ENCODE results near the gene DMXL2.
"Not testable (repeated sequence)": the region's sequence is repeated elsewhere in the genome, so short reads cannot be mapped to it uniquely, and the experiment has no call there.

DMXL2 gene

DNA sequence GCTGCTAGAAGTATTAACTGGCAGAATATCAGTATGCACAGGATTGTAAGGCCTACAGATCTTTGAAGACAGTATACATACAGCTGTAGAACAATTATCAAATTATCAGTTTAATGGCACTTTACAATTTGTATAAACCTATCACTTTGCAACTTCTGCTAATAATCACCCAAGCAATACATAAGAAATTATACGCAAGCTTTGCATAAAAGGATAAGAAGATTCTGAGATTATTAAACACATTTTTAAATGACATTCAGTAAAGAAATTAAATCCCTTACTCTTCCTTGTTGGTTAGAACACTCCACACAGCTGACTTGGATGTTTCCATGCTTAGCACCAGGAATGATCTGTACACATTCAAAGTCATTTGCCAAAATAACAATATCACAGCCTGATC is 46.8 kb downstream of the DMXL2 start:
- Mint-ChIP-seq H3K4me1 (ENCODE audit: low read depth) (no peaks in the 10 kb centered on the region), H3K4me3 (no peak overlapping the region), H3K9me3 (ENCODE audit: low read depth) (peaks cover 4% of the 10 kb centered on the region), H3K27me3 (no peaks in the 10 kb centered on the region), H3K27ac (no peak overlapping the region), H3K36me3 (peaks cover 6% of the 10 kb centered on the region)

DNA sequence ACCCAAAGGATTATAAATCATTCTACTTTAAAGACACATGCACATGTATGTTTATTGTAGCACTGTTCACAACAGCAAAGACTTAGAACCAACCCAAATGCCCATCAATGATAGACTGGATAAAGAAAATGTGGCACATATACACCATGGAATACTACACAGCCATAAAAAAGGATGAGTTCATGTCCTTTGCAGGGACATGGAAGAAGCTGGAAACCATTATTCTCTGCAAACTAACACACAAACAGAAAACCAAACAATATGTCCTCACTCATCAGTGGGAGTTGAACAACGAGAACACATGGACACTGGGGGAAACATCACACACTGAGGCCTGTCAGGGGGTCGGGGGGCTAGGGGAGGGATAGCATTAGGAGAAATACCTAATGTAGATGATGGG is 49.2 kb downstream of the DMXL2 start:
- not testable (repeated sequence) for H3K27me3 Mint-ChIP-seq; H3K9me3 Mint-ChIP-seq (ENCODE audit: low read depth); H3K4me1 Mint-ChIP-seq (ENCODE audit: low read depth); H3K27ac Mint-ChIP-seq; H3K4me3 Mint-ChIP-seq
- H3K36me3 Mint-ChIP-seq = peaks cover 13% of the 10 kb centered on the region

DNA sequence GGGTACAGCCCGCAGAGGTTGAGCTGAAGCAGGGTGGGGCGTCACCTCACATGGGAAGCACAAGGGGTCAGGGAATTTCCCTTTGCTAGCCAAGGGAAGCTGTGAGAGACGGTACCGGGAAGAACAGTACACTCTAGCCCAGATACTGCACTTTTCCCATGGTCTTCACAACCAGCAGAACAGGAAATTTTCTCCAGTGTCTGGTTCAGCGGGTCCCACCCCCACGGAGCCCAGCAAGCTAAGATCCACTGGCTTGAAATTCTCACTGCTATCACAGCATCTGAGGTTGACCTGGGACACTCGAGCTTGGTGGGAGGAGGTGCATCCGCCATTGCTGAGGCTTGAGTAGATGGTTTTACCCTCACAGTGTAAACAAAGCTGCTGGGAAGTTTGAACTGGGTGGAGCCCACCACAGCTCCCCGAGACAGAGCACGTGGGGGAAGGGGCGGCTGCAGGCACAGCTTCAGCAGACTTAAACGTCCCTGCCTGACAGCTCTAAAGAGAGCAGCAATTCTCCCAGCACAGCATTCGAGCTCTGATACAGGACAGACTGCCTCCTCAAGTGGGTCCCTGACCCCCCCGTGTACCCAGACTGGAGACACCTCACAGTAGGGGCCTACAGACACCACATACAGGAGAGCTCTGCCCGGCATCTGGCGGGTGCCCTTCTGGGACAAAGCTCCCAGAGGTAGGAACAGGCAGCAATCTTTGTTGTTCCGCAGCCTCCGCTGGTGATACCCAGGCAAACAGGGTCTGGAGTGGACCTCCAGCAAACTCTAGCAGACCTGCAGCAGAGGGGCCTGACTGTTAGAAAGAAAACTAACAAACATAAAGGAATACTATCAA is 53.4 kb downstream of the DMXL2 start:
- not testable (repeated sequence) for H3K4me3 Mint-ChIP-seq; H3K27me3 Mint-ChIP-seq; H3K4me1 Mint-ChIP-seq (ENCODE audit: low read depth); H3K27ac Mint-ChIP-seq; H3K9me3 Mint-ChIP-seq (ENCODE audit: low read depth)
- peaks cover 15% of the 10 kb centered on the region for H3K36me3 Mint-ChIP-seq

DNA sequence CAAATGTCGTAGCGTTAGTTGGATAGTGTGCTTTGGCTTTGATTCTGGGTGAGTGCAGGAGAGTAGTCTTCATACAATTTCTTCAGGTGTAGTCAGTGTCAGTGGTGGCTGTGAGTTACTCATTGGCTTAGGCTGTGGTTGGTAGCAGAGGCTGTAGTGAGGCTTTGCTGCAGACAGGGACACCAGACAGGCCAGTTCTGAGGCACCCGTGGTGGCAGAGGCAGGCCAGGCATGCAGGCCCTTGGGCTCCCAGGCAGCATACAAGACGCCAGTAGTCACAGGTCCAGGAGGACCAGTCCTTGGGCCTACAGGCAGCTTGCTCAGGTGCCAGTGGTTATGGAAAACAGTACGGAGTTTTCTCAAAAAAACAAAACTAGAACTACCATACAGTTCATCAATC is 61.3 kb downstream of the DMXL2 start:
- H3K9me3 Mint-ChIP-seq (ENCODE audit: low read depth) = no peaks in the 10 kb centered on the region
- H3K36me3 Mint-ChIP-seq = no peaks in the 10 kb centered on the region
- no peak overlapping the region for H3K4me3 Mint-ChIP-seq
- no peaks in the 10 kb centered on the region for H3K4me1 Mint-ChIP-seq (ENCODE audit: low read depth)
- no peaks in the 10 kb centered on the region for H3K27me3 Mint-ChIP-seq
- no peak overlapping the region for H3K27ac Mint-ChIP-seq

DNA sequence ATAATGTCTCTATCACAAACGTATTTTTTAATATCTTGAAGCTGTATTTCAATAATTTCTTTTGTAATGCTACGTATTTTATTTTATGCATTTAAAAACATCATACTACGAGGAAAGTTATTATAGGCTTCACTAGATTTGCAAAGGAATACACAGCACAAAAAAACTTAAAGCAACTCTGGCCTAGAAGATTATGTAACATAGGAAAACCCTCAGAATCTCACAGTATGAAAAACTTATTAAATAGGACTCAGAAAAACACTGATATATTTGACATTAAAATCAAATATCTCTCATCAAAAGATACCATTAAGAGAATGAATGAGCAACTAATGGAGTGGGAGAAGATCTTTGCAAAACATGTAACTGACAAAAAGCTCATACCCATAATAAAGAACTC is 63.7 kb downstream of the DMXL2 start:
- Mint-ChIP-seq H3K27ac (no peak overlapping the region), H3K36me3 (no peaks in the 10 kb centered on the region), H3K27me3 (no peaks in the 10 kb centered on the region), H3K4me3 (no peak overlapping the region), H3K4me1 (ENCODE audit: low read depth) (no peaks in the 10 kb centered on the region), H3K9me3 (ENCODE audit: low read depth) (no peaks in the 10 kb centered on the region)

DNA sequence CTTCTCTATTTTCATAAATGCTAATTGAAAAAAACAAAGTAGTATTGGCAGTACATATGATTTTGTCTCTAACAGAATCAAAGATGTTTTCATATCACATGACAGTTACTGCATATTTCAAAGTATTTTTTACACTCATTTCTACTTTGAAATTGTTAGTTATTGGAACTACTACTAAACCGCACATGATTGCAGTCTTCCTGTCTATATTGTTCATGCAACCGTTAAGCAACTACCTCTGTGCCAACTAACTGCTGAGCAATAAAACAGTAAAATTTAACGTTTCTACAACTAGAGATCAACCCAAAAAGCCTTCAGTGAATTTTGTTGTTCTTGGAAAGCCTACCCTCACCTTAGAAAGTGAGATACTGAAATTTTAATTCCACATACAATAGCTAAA is 64.2 kb downstream of the DMXL2 start:
- Mint-ChIP-seq H3K4me3 (no peak overlapping the region), H3K9me3 (ENCODE audit: low read depth) (no peaks in the 10 kb centered on the region), H3K27me3 (no peaks in the 10 kb centered on the region), H3K4me1 (ENCODE audit: low read depth) (no peaks in the 10 kb centered on the region), H3K27ac (no peak overlapping the region), H3K36me3 (peaks cover 2% of the 10 kb centered on the region)

DNA sequence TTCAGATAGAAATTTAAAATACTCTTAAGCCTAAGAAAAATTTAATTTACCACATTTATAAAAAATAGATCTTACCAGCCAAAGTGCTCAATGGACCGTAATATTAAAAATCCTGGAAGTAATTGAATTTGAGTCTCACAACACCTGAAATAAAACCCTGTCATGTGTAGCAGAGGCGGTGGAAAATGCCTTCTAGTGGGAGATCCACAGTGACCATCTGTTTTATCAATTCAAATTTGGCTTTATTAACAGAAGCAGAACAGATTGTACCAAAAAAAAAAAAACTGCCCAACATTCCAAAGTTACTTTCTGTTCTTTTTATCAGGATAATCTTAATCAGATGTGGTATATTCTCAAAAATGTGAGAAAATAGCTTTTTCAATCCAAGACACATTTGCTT is 71.7 kb downstream of the DMXL2 start:
- Mint-ChIP-seq H3K27ac (no peak overlapping the region), H3K4me1 (ENCODE audit: low read depth) (no peaks in the 10 kb centered on the region)

DNA sequence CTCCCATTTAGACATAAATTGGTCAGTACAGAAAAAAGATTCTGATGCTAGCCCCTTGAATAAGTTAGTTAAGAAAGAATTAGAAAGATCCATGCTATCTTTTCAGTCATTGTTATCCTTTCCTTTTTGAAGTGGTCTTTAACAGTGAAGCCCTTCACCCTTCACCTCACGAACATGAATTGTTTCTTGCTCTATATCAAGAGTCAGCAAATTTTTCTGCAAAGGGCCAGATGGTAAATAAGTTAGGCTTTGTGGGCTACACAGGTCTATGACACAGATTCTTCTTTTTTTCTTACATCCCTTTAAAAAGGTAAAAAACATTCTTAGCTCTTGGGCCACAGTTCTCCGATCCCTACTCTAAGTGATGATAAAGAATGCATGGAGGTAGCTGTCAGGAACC is 74.9 kb downstream of the DMXL2 start:
- Mint-ChIP-seq H3K27me3 (peaks cover 1% of the 10 kb centered on the region), H3K36me3 (peaks cover 6% of the 10 kb centered on the region), H3K4me3 (no peak overlapping the region), H3K27ac (no peak overlapping the region), H3K4me1 (ENCODE audit: low read depth) (no peaks in the 10 kb centered on the region), H3K9me3 (ENCODE audit: low read depth) (no peaks in the 10 kb centered on the region)

More for the DNA sequence above, 71.7 kb downstream of the DMXL2 start:
- Mint-ChIP-seq H3K9me3 (ENCODE audit: low read depth) (no peaks in the 10 kb centered on the region), H3K27me3 (peaks cover 1% of the 10 kb centered on the region), H3K36me3 (peaks cover 6% of the 10 kb centered on the region), H3K4me3 (no peak overlapping the region)

DNA sequence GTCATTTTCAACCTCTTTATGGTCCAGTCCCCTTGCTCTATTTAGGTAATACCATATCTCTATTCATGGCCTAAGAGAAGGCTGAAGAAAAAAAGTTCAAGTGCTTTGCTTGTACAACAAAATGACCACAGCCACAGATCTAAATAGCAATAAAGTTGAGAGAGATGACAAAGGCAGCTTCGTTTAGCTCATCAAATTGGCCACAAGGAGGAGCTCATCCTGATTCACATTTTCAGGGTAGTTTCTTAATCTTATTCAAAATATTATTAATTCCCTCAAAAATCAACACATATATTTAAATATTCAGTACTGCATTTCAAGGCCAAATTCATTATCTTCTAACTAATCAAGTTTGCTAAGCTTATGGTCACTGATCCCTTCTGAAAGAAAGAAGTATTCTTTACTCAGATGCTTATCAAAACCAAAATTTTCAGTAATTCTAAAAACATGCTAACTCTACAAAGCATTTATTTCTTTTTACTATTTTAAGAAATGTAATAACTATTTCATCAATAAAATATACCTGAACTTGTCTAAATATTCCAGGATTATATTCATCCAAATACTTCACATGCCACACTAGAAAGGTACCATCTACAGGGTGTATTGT is 85.5 kb downstream of the DMXL2 start:
- no peaks in the 10 kb centered on the region for H3K27me3 Mint-ChIP-seq
- H3K9me3 Mint-ChIP-seq (ENCODE audit: low read depth) = peaks cover under 1% of the 10 kb centered on the region
- H3K4me3 Mint-ChIP-seq = no peak overlapping the region
- peaks cover 8% of the 10 kb centered on the region for H3K36me3 Mint-ChIP-seq
- no peak overlapping the region for H3K27ac Mint-ChIP-seq
- no peaks in the 10 kb centered on the region for H3K4me1 Mint-ChIP-seq (ENCODE audit: low read depth)

DNA sequence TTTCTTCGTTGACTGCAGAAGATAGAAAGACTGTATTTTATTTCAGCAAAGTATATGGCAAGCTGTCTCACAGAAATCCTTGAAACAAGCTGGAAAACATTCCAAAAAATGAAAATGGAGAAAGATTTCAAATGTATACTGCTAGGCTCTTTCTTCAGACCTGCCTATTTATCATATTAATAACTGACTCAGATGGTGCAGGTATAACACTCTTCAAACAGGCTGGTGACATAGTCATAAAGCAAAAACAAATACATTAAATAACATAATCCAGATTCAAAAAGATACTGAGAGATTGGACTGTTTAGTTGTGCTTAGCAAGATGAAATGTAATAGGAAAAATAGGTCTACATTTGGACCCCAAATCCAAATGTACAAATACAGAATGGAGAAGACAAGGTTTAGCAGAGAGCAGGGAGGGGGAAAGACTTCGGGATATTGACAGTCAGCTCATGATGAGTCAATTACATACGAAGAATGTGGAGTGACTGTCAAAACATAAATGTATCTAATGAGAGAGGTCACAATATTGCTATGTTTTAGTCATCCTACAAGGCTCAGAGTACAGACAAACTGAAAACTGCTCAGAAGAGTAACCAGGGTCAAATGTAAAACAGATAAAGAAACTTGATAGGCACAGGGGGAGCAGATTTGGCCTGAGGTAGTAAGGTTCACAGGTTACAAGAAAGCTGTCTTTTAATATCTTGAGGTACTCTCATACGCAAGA is 88.7 kb downstream of the DMXL2 start:
- Mint-ChIP-seq H3K27me3 (no peaks in the 10 kb centered on the region), H3K9me3 (ENCODE audit: low read depth) (peaks cover 16% of the 10 kb centered on the region), H3K27ac (no peak overlapping the region), H3K4me1 (ENCODE audit: low read depth) (no peaks in the 10 kb centered on the region), H3K4me3 (no peak overlapping the region), H3K36me3 (peaks cover 31% of the 10 kb centered on the region)

DNA sequence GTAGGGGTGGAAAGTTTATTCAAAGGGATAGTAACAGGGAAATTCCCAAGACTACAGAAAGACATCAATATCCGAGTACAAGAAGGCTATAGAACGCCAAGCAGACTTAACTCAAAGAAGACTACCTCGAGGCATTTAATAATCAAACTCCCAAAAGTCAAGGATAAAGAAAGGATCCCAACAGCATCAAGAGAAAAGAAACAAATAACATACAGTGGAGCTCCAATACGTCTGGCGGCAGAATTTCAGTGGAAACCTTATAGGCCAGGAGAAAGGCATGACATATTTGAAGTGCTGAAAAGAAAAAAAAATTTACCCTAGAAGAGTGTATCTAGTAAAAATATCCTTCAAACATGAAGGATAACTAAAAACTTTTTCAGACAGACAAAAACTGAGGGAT is 95.6 kb downstream of the DMXL2 start:
- Mint-ChIP-seq H3K36me3 (peaks cover 56% of the 10 kb centered on the region), H3K27ac (no peak overlapping the region)

DNA sequence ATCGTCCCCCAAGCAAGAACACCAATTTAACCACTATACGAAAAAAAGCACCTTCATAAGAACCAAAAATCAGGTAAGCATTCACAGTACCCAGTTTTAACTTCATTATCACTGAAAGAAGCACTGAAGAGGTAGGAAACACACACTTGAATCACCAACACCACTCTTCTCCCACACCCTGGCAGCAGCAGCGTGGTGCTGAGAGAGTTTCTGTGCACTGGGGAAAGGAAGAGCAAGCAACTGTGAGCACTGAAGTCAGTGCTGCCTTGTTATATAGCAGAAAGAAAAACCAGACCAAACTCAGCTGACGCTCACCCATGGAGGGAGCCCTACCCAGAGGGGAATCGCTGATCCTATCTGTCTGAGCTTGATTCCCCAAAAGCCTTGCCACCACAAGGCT is 98.2 kb downstream of the DMXL2 start:
- no peaks in the 10 kb centered on the region for H3K27me3 Mint-ChIP-seq

More for the DNA sequence above, 95.6 kb downstream of the DMXL2 start:
- Mint-ChIP-seq H3K4me1 (ENCODE audit: low read depth) (no peaks in the 10 kb centered on the region), H3K4me3 (no peak overlapping the region), H3K9me3 (ENCODE audit: low read depth) (peaks cover 26% of the 10 kb centered on the region), H3K27me3 (no peaks in the 10 kb centered on the region)

DNA sequence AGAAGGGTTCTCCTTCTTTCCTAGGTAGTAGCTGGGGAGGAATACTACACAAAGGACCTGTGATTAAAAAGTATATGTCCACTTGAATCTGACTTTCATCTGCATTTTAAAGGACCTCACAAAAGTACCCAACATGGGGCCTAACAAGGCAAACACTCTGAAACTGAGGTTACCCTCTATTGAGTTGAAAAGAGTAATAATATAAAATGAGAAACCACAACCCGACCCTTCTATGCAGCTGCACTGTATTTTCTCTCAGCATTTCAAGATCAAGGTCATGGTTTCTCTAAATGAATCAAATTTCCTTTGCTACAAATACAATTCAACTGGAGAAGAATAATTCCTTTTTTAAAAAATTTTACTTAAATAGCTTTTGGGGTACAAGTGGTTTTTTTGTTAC is 106.3 kb downstream of the DMXL2 start:
- Mint-ChIP-seq H3K36me3 (peaks cover 2% of the 10 kb centered on the region), H3K9me3 (ENCODE audit: low read depth) (no peaks in the 10 kb centered on the region), H3K4me1 (ENCODE audit: low read depth) (no peaks in the 10 kb centered on the region), H3K4me3 (no peak overlapping the region), H3K27ac (no peak overlapping the region), H3K27me3 (no peaks in the 10 kb centered on the region)

More for the DNA sequence above, 98.2 kb downstream of the DMXL2 start:
- H3K4me3 Mint-ChIP-seq = no peak overlapping the region
- peaks cover 12% of the 10 kb centered on the region for H3K9me3 Mint-ChIP-seq (ENCODE audit: low read depth)
- no peak overlapping the region for H3K27ac Mint-ChIP-seq
- H3K36me3 Mint-ChIP-seq = peaks cover 38% of the 10 kb centered on the region
- no peaks in the 10 kb centered on the region for H3K4me1 Mint-ChIP-seq (ENCODE audit: low read depth)

DNA sequence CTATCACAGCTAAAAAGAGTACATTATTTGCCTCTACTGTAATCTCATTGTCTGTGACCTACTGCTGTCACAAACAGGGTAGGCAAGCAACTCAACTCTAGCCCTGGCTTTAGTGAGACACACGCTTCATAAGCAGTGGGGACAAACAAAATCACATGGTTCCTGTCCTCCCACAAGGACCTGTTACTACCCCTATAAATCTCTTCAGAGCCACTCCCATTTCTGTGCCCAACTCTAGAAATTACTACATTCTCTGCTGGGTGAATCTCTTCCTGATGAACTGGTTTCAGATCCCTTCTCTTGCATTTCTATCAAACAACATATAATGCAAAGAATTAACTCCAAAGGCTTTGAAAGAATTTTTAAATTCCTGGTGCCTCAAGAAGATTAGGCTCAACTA is 117.3 kb downstream of the DMXL2 start:
- Mint-ChIP-seq H3K27ac (no peak overlapping the region), H3K4me1 (ENCODE audit: low read depth) (no peaks in the 10 kb centered on the region), H3K27me3 (no peaks in the 10 kb centered on the region), H3K9me3 (ENCODE audit: low read depth) (no peaks in the 10 kb centered on the region), H3K4me3 (no peak overlapping the region), H3K36me3 (peaks cover 12% of the 10 kb centered on the region)

DNA sequence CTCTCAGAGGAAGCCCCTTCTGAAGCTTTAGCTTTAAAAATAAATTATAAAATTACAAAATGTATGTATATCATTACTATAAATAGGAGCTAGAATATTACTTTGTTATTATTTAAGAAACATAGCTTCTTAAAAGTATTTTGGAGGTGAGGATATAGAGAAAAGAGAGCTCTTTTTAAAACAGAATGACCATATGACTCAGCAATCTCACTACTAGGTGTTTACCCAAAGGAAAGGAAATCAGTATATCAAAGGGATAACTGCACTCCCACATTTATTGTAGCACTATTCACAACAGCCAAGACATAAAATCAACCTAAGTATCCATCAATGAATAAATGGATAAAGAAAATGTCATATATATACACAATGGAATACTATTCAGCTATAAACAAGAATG is 119.6 kb downstream of the DMXL2 start:
- H3K27ac Mint-ChIP-seq = no peak overlapping the region
- H3K4me1 Mint-ChIP-seq (ENCODE audit: low read depth) = no peaks in the 10 kb centered on the region
- H3K36me3 Mint-ChIP-seq = peaks cover 8% of the 10 kb centered on the region

More for the DNA sequence above, 119.6 kb downstream of the DMXL2 start:
- no peak overlapping the region for H3K4me3 Mint-ChIP-seq
- H3K9me3 Mint-ChIP-seq (ENCODE audit: low read depth) = no peaks in the 10 kb centered on the region
- H3K27me3 Mint-ChIP-seq = no peaks in the 10 kb centered on the region

Data from activated naive CD8-positive, alpha-beta T cell (primary cell).